Stomach (tissue), 4 donors: ENCODE measurements around the gene SPEG.

Experiments used
- CTCF ChIP-seq, 7 experiments: fragments of 450-650 bp in 4 of 7; fragments of 200-600 bp in 3 of 7; sonication (generic) in 3 of 7; IDR thresholded peaks; one replicate each; pipeline ENCODE4 v1.5.1; 2016 to 2019; ENCODE audit warnings: antibody characterized with exemption in 7 of 7, control low read depth in 2 of 7, mild to moderate bottlenecking in 1 of 7
- EP300 ChIP-seq: sonication (generic); formaldehyde crosslinking; IDR thresholded peaks from one replicate; pipeline ENCODE4 v1.6.1; 2017; ENCODE audit warnings: antibody characterized with exemption
- POLR2A ChIP-seq, 4 donors: fragments of 450-650 bp; IDR thresholded peaks; one replicate each; pipeline ENCODE4 v1.6.1; 2016; ENCODE audit warnings: antibody characterized with exemption in 4 of 4, control low read depth in 2 of 4, mild to moderate bottlenecking in 1 of 4, moderate library complexity in 1 of 4
- POLR2AphosphoS5 ChIP-seq, 3 donors: sonication (generic); formaldehyde crosslinking; IDR thresholded peaks; one replicate each; pipeline ENCODE4 v1.6.1; 2016; ENCODE audit warnings: antibody characterized with exemption in 3 of 3

DNA sequence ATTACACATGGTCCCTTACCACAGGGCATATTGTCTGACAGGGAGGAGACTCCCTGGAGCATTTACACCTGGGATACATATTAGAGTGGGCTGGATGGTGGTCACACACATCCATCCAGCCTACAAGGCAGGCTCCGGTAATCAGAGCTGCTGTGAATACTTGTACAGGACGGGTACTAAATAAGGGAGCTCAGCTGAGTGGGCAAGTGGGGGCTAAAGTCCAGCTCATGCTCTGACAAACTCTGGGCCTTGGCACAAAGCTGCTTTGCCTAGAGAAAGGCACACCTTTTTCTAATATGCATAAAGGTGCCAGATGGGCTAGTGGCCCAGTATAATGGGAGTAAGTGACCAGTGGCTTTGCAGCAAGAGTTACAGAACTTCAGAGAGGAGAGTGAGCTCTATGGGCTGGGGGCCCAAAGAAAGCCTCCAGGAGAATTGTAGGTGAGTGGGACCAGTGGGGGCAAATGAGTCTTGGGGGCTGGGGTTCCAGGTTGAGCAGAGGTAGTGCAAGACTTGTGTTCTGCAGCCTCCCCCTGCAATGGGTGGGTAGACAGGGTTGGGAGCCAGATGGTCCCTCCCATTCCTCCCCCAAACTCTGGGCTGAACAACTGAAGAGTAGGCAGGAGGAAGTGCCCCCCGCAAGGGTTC is 110.8 kb downstream of the SPEG start:
- TF ChIP-seq POLR2AphosphoS5 (IDR thresholded peaks at IDR 0.05) (no peak), CTCF (IDR thresholded peaks at IDR 0.05) (no peak), EP300 (no peak), POLR2A (IDR thresholded peaks at IDR 0.05) (no peak)
